ENCODE measurements around the gene RBMY1B.
"Not testable (repeated sequence)": the region's sequence is repeated elsewhere in the genome, so short reads cannot be mapped to it uniquely, and the experiment has no call there.

Gene RBMY1B

DNA sequence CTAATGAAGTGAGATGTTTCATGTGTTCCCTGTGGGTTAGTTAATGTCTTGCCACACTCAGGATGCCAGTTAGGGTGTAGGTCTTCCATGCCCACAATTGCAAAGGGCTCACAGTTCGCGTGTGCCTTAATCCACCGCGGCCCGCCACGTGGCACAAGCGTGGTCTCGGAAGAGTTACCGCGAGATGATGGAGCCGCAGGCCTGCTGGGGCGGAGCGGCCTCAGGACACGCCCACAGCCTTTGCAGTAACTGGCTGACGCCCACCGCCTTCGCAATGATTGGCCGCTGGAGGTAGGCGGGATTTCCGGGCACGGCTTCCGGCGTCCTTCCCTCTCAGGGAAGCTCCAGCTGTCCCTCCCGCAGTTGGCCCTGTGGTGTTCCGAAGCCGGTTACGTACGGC lies at the start of gene RBMY1B:
Gene RBMY1B, plus strand, starts transcription at position 301 of the 400 bp plus-strand sequence. CDS start 2,013 bp downstream, outside the sequence.
- in situ Hi-C loops (cut with MboI; ENCODE audit: low sequenced_read_pairs), result not testable (repeated sequence)

DNA sequence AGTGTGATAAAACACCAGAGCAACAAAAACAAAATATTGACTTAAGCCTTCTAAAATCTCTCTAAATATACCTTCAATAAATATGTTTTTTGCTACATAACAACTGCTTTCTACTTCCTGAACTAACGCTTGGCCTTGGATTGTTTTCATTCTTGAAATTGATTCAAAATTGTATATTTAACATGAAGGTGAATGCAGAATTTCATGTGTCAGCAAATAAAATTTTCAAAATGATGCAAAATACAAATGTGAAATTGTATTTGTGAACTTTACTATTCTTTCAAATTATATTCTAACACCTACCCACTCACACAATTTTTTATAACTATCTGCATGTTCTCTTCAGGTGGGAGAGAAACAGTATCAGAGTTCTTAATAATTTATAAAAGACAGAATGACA lies 48.2 kb upstream of the RBMY1B start:
- in situ Hi-C loops (cut with MboI; ENCODE audit: low sequenced_read_pairs), result not testable (repeated sequence)

DNA sequence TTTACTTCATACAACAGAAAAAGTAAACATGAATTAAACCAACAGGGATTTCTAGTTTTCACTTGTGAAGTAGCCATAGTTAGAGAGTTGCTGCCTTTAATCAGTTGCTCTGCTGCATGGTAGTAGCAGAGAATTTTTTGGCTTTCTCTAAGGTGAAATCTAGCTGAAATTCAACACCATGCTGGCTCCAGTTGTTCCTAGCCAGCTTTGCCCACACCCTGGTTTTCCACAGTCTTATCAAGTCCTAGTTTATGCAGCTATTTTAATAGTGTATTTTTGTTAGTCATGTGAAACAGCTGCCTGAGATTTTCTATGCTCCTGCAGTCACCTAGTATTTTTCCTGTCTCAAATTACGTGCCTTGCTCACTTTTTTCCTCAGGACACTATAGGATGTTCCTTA lies 28.2 kb upstream of the RBMY1B start:
- in situ Hi-C loops (cut with MboI; ENCODE audit: low sequenced_read_pairs), result no loop called here

DNA sequence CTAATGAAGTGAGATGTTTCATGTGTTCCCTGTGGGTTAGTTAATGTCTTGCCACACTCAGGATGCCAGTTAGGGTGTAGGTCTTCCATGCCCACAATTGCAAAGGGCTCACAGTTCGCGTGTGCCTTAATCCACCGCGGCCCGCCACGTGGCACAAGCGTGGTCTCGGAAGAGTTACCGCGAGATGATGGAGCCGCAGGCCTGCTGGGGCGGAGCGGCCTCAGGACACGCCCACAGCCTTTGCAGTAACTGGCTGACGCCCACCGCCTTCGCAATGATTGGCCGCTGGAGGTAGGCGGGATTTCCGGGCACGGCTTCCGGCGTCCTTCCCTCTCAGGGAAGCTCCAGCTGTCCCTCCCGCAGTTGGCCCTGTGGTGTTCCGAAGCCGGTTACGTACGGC lies 23.4 kb downstream of the RBMY1B start, which contains the start of gene RBMY1A1:
Gene RBMY1A1, plus strand, starts transcription at position 301 of the 400 bp plus-strand sequence. CDS start 2,013 bp downstream, outside the sequence.
- in situ Hi-C loops (cut with MboI; ENCODE audit: low sequenced_read_pairs), result not testable (repeated sequence)

DNA sequence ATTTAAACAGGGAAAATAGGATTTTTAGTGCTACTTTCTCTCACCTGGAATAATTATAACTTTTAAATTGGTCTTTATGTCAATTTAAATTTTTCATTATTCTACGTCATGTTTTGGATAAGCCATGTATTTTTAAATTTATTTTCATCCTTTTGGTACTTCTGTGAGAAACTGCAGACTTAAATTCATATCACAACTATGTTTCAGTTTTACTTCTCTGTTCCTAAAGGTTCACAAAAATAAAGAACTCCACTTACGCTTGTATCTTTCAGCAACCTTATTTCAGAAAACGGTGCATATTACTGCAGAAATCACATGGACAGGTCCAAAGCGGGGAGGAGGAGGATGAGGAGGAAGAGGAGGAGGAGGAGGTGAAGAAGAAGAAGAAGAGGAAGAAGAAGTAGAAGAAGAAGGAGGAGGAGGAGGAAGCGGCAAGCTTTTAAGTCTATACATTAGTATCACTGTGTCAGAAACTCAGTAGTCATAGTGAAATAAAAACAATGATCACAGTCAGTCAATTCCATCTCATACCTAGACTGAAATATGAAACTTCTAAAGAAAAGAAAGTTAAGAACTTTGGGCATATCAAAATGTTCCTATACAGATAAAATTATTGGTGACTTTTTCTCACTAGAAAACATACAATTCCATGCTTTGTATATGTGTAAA lies 48.3 kb downstream of the RBMY1B start:
- in situ Hi-C loops (cut with MboI; ENCODE audit: low sequenced_read_pairs), result not testable (repeated sequence)

Data from HL-60/S4 treated with retinoic acid at 250 ng/mL for 4 days and 3 days (cell line).